Hindlimb muscle (tissue), 1 donor: ENCODE results near the gene LILRA2. TPM values are rescaled to one million over a fixed set of nuclear protein-coding genes. Genes with fewer than 3 reads are reported as not detected.
"Not testable (repeated sequence)": the region's sequence is repeated elsewhere in the genome, so short reads cannot be mapped to it uniquely, and the experiment has no call there.

Experiments
- DNase-seq: peaks from one replicate; pipeline ENCODE4 v3.0.0-alpha.2; 2013
- polyA plus RNA-seq: library from polyadenylated mRNA; unstranded; fragments of 120-200 nt; gene quantifications from one replicate; pipeline ENCODE4 v1.2.1, GENCODE V29; 2013; ENCODE audit not compliant: insufficient read length

The LILRA2 gene
- polyA plus RNA-seq, 1 donor: 0.74 TPM

DNA sequence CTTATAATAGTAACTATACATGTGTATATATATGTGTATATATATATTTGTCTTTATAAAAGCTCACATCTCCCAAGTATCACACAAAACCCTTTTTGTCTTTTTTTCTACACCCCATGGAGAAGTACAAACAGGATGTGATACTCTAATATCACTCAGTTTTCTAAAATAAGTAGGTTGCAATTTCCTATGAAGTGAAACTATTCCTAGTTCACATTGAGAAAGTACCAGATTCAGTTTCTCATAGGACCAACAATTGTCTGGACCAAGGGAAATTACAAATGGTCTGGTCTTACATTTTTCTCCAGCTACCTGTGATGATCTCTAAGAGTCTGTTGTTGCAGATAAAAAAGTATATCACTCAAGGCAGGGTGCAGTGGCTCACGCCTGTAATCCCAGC lies 38.8 kb downstream of the LILRA2 start:
- no peak for DNase-seq

DNA sequence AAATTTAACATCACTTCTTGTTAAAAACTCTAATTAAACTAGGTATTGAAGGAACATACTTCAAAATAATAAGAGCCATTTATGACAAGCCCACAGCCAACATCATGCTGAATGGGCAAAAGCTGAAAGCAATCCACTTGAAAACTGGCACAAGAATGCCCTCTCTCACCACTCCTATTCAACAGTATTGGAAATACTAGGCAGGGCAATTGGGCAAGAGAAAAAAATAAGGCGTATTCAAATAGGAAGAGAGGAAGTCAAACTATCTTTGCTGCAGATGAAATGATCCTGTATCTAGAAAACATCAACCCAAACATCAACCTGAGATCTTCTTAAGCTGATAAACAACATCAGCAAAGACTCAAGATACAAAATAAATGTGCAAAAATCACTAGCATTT lies 41.1 kb downstream of the LILRA2 start:
- no peak for DNase-seq

GRCh38 chr19:54616057-54616456 lies 42.5 kb downstream of the LILRA2 start:
- DNase-seq: no peak

DNA sequence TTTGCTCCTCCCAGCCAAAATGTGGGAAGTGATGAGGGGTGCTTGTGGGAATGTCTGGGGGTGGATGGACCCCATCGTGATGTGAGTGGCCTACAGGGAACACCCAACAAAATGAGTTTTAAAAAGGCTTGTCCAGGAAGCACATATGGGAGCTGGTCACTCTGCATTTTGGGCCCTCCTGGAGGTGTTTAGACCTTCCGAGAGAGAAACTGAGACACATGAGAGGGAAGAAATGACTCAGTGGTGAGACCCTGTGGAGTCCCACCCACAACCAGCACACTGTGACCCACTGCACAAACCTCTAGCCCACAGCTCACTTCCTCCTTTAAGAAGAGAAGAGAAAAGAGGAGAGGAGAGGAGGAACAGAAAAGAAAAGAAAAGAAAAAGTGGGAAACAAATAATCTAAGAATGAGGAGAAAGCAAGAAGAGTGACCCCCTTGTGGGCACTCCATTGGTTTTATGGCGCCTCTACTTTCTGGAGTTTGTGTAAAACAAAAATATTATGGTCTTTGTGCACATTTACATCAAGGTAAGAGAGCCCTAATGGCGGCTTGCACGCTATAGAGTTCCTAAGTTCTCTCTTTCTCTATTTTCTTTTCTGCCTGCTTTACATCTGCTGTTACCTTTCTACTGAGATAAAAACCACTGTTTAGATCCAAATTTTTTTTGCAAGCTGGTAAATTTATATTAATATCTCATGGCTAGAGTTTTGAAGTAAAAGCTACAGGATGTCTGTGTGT lies 43.4 kb downstream of the LILRA2 start:
- no peak for DNase-seq

- no peak for DNase-seq
These were observed 46.9 kb downstream of the LILRA2 start for GRCh38 chr19:54620464-54620863.

DNA sequence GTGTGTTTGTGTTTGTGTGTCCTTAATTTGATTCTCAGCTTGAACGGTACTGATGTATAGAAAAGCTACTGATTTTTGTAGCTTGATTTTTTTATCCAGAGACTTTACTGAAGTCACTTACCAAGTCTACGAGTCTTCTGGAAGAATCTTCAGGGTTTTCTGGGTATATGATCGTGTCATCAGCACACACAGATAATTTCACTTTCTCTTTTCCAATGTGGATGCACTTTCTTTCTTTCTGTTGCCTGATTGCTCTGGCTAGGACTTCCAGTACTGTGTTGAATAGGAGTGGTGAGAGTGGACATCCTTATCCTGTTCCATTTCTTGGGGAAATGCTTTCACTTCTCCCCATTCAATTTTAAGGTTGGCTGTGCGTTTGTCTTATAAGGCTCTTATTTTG lies 48.8 kb downstream of the LILRA2 start:
- no peak for DNase-seq

- DNase-seq: not testable (repeated sequence)
These were observed 50.6 kb downstream of the LILRA2 start for GRCh38 chr19:54624234-54624633.

GRCh38 chr19:54624934-54625730 lies 51.5 kb downstream of the LILRA2 start:
- DNase-seq: not testable (repeated sequence)

DNA sequence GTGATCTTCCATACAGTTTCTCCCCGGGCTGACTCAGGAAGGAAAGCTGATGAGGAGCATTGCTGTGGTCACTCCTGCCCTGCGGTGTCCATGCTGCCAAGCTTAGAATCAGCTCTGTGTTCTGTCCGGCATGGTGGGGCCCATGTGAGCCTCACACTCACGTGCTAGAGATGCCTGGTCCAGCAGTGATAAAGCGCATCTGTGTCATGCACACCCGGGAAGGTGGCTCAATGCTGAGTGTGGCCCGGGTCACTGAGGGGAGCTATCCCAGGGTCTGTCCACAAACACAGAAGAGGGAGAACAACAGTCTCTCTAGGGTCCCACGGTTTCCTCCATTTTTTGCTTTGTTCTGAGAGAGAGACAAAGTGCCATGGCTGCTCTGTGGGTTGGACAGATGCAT lies 53.2 kb downstream of the LILRA2 start:
- DNase-seq: no peak

DNA sequence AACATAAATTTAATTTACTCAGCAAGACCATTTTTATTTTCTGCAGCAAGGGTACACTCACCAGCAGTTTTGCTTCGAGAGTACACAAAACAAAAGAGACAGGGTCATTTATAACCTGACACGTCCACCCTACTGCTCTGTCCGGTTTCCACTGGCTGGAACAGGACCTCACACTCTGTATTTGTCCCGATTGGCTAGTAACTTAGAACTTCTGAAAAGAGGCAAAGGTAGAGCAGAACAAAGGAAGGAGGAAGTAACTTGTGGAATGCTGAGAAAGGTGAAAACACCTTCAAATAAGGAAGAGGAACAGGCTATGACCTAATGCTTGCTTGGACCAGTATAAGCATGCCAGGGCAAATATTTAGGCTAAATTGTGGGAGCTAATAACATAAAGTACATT lies 54.3 kb downstream of the LILRA2 start:
- DNase-seq: not testable (repeated sequence)

GRCh38 chr19:54630262-54630661 lies 56.7 kb downstream of the LILRA2 start, which contains the start of gene LILRB1:
TSS of gene LILRB1 (plus strand) at chr19:54630484. CDS start at chr19:54631074, 590 bp downstream.
- DNase-seq: not testable (repeated sequence)

DNA sequence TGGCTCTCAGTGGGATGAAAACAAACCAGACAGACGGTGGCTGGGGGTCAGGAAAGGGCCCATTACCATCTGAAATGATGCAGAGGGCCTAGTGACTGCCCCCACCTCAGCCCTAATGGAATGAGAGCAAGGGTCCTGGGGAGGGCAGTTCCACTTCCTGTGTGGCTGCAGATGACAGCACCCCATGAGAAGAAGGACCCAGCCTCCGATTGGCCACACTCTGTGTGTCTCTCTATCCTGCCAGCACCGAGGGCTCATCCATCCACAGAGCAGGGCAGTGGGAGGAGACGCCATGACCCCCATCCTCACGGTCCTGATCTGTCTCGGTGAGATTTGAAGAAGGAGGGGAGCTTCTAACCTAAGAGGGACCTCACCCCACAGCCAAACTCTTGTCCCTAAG lies 57.2 kb downstream of the LILRA2 start:
- DNase-seq: no peak

DNA sequence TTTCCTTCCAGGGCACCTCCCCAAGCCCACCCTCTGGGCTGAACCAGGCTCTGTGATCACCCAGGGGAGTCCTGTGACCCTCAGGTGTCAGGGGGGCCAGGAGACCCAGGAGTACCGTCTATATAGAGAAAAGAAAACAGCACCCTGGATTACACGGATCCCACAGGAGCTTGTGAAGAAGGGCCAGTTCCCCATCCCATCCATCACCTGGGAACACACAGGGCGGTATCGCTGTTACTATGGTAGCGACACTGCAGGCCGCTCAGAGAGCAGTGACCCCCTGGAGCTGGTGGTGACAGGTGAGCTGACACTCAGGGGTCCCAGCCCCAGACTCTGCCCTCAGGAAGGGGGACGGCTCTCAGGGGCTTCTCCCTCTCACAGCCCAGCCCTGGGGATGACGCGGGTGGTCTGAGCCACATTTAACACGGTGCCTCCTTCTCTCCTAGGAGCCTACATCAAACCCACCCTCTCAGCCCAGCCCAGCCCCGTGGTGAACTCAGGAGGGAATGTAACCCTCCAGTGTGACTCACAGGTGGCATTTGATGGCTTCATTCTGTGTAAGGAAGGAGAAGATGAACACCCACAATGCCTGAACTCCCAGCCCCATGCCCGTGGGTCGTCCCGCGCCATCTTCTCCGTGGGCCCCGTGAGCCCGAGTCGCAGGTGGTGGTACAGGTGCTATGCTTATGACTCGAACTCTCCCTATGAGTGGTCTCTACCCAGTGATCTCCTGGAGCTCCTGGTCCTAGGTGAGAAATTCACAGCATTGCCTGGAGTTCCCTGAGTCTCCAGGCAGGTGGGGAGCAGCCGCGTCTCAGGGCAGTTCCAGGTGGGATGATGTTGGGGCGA lies 58.1 kb downstream of the LILRA2 start:
- not testable (repeated sequence) for DNase-seq

GRCh38 chr19:54632517-54632916 lies 58.9 kb downstream of the LILRA2 start:
- DNase-seq: not testable (repeated sequence)

- DNase-seq: no peak
These were observed 59.8 kb downstream of the LILRA2 start for GRCh38 chr19:54633401-54633800.

GRCh38 chr19:54636081-54636480 lies 62.5 kb downstream of the LILRA2 start:
- DNase-seq: not testable (repeated sequence)

DNA sequence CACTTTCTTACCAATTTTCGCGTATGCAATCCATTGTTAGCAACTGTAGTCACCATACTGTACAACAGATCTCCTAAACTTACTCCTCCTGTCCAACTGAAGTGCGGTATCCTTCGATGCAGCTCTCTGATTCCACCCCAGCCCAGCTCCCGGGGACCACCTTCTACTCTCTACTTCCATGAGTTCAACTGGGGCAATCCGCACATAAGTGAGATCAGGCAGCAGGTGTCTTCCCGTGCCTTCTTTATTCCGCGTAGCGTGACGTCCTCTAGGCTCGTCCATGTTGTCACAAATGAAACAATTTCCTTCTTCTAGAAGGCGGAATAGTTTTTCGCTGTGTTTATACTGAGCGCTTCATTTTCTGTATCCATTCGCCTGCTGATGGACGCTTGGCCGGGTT lies 65.1 kb downstream of the LILRA2 start:
- no peak for DNase-seq

Other genes with a start within 250 kb of the LILRA2 start
- gene LILRA4, start 234.6 kb upstream of the LILRA2 start, polyA plus RNA-seq: 0.14 TPM
- 10.0 TPM for gene LAIR1, start 208.9 kb upstream of the LILRA2 start, polyA plus RNA-seq
- gene TTYH1, start 158.3 kb upstream of the LILRA2 start, polyA plus RNA-seq: 3.2 TPM
- 121 TPM for gene LENG8, start 124.6 kb upstream of the LILRA2 start, polyA plus RNA-seq
- gene LENG9, start 110.0 kb upstream of the LILRA2 start, polyA plus RNA-seq: 2.2 TPM
- 32.7 TPM for gene CDC42EP5, start 100.5 kb upstream of the LILRA2 start, polyA plus RNA-seq
- not detected for gene LAIR2, start 71.0 kb upstream of the LILRA2 start, polyA plus RNA-seq
- gene LILRA1, start 19.8 kb downstream of the LILRA2 start, polyA plus RNA-seq: 0.56 TPM
- 2.0 TPM for gene LILRB1, start 56.7 kb downstream of the LILRA2 start, polyA plus RNA-seq
- 1.3 TPM for gene LILRB4, start 89.2 kb downstream of the LILRA2 start, polyA plus RNA-seq
- gene KIR3DL3, start 150.7 kb downstream of the LILRA2 start, polyA plus RNA-seq: not detected
- not detected for gene KIR2DL3, start 164.7 kb downstream of the LILRA2 start, polyA plus RNA-seq
- not detected for gene KIR2DL1, start 196.0 kb downstream of the LILRA2 start, polyA plus RNA-seq
- gene KIR2DL4, start 229.8 kb downstream of the LILRA2 start, polyA plus RNA-seq: not detected
- not detected for gene KIR3DL1, start 242.7 kb downstream of the LILRA2 start, polyA plus RNA-seq